ENCODE results near the gene MEIS2. TPM values are rescaled to one million over a fixed set of nuclear protein-coding genes. Genes with fewer than 3 reads are reported as not detected.

MEIS2 gene
- total RNA-seq: under 1 TPM in 2 of 5 donors, not detected in 3; 0.38 to 0.54 TPM
- total RNA-seq (2013): 0.31 TPM
- total RNA-seq: 0 to 0.18 (median 0) reads per million in 29 experiments

DNA sequence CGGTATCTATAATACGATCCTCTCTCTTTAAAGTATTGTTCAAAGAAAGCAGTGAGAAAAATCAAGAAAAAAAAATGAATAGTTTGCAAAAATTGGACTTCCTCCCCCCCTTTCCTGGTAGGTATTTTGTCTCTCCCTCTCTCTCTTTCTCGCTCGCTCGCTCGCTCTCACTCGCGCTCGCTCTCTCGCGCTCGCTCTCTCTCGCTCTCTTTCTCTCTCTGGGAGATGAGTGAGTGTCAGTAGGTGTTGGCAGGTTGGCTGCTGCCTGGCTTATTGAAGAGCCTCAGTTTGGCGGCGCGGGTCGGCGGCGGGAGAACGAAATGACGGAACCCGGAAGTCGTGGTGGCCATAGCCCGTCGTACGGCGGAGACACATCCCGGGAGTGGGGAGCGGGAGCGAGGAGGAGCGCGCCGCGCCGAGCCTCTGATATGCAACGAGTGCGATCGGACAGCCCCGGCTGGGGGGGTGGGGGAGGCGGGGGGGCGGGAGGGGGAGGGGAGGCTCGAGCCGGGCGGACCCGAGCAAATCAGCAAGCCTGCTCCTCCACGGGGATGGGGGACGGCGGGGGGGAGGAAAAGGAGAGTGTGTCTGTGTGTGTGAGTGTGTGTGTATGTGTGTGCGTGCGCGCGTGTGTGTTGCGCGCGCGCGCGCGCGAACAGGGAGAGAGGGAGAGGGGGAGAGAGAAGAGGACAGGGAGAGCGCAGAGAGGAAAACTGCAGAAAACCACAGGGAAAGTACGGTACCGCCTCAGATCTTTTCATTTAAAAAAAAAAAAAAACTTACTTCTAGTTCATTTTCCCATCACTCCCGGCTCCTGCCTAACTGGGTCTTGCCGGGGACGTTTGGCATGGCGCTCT lies at the start of gene MEIS2:
MEIS2 (minus strand) TSS at position 441 of the 857 bp plus-strand sequence. CDS start 1,083 bp downstream, outside the sequence.
- Histone ChIP-seq H3K36me3 (ENCODE audit: control insufficient read depth in 2 of 2, extremely low read depth in 1 of 2, insufficient read depth in 1 of 2, low read length in 1 of 2) (no peaks in the 10 kb centered on the region), H3K27ac (ENCODE audit: low read length) (no peak within 1 kb of the TSS), H3K27me3 (replicated peaks in 1 of 2; ENCODE audit: control insufficient read depth in 2 of 2, extremely low read depth in 1 of 2, insufficient read depth in 2 of 2, low read length in 1 of 2) (peaks cover 26 to 84% of the 10 kb centered on the region in 2 experiments), H3K4me3 (ENCODE audit: control insufficient read depth in 1 of 2, extremely low read depth in 1 of 2, low read length in 1 of 2) (peak within 1 kb of the TSS; percentile 59 to 83), H3K9me3 (no peaks in the 10 kb centered on the region), H3K4me1 (ENCODE audit: control insufficient read depth in 1 of 2, extremely low read depth in 1 of 2, insufficient read depth in 2 of 2, low read length in 2 of 2) (peaks cover 17 to 52% of the 10 kb centered on the region in 2 experiments)
- peaks cover 0 to 11% (median 7%) of the 10 kb centered on the region in 3 donors for H3K9me3 Mint-ChIP-seq
- peak within 1 kb of the TSS; percentile 3 to 31 for H3K27ac Mint-ChIP-seq
- peaks cover 62 to 85% of the 10 kb centered on the region in 2 donors for H3K27me3 Mint-ChIP-seq
- CTCF ChIA-PET: no interaction called here
- H3K4me3 Mint-ChIP-seq: peak within 1 kb of the TSS; percentile 87 to 88 (median 87)
- peaks cover 3% of the 10 kb centered on the region for H3K36me3 Mint-ChIP-seq
- WGBS (ENCODE audit: insufficient coverage): 0% methylated on average over 14 of the region's 67 CpGs
- POLR2A ChIA-PET: interaction anchor here in 1 of 2 donors (0.6 kb wide), 1 partner anchor 1864 kb away, joined by 8 read pairs; no protein-coding TSS in a partner anchor
- H3K4me1 Mint-ChIP-seq: peaks cover 42 to 58% (median 56%) of the 10 kb centered on the region in 3 donors
- ATAC-seq (replicated peaks in 1 of 4) (peak in 3 of 4 experiments; percentile 29 to 45 (median 40)), DNase-seq (peak in 8 of 35 experiments; percentile 12 to 37 (median 19))

DNA sequence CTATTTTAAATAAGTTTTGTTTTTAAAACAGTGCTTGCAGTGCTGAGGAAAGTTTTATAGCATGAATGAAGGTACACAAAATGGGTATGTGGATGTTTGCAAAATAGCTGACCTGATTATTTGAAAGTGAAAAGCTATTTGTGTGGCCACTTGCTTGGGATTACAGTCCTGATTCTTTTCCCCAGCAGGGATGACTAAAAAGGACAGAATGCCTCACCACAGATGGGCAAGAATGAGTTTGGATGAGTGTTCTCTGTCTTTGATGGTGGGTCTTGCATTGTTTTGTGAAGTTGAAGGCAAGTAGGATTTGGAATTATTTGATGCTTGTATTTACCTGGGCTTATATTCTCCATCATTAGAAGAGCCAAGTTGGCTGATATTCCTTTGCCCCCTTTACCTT lies 48.8 kb upstream of the MEIS2 start:
- Histone ChIP-seq H3K9me3 (no peaks in the 10 kb centered on the region), H3K27me3 (replicated peaks in 1 of 2; ENCODE audit: control insufficient read depth in 2 of 2, extremely low read depth in 1 of 2, insufficient read depth in 2 of 2, low read length in 1 of 2) (no peaks in the 10 kb centered on the region), H3K4me3 (ENCODE audit: control insufficient read depth in 1 of 2, extremely low read depth in 1 of 2, low read length in 1 of 2) (no peak overlapping the region), H3K27ac (ENCODE audit: low read length) (no peak overlapping the region), H3K4me1 (ENCODE audit: control insufficient read depth in 1 of 2, extremely low read depth in 1 of 2, insufficient read depth in 2 of 2, low read length in 2 of 2) (no peaks in the 10 kb centered on the region), H3K36me3 (ENCODE audit: control insufficient read depth in 2 of 2, extremely low read depth in 1 of 2, insufficient read depth in 1 of 2, low read length in 1 of 2) (no peaks in the 10 kb centered on the region)
- DNase-seq: no peak
- no peaks in the 10 kb centered on the region for H3K9me3 Mint-ChIP-seq
- H3K27me3 Mint-ChIP-seq: peaks cover 0 to 5% of the 10 kb centered on the region in 2 donors
- ChIA-PET CTCF (no interaction called here), POLR2A (no interaction called here)
- no peaks in the 10 kb centered on the region for H3K36me3 Mint-ChIP-seq
- ATAC-seq (replicated peaks in 1 of 4): no peak
- H3K4me3 Mint-ChIP-seq: no peak overlapping the region
- H3K27ac Mint-ChIP-seq: no peak overlapping the region
- H3K4me1 Mint-ChIP-seq: no peaks in the 10 kb centered on the region

DNA sequence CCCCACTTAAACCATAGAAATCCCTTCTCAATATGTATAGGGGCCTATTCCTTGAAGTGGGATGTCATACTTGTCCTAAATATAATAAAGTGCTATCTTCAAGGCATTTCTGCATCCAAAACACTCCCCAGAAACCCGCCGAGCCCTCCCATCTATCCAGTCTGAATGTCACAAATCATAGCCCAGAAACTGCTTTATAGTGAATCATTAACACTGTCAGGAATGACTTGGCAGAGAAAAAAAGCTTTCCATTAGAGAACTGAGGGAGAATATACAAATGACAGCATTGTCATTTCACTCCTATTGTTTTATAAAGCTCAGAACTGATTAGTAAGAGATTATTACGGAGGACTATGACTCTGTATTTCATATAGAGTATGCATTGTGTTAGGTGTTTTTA lies 48.4 kb upstream of the MEIS2 start:
- ATAC-seq (replicated peaks in 1 of 4) (no peak), DNase-seq (no peak)
- Histone ChIP-seq H3K4me1 (ENCODE audit: control insufficient read depth in 1 of 2, extremely low read depth in 1 of 2, insufficient read depth in 2 of 2, low read length in 2 of 2) (no peaks in the 10 kb centered on the region), H3K27ac (ENCODE audit: low read length) (no peak overlapping the region), H3K36me3 (ENCODE audit: control insufficient read depth in 2 of 2, extremely low read depth in 1 of 2, insufficient read depth in 1 of 2, low read length in 1 of 2) (no peaks in the 10 kb centered on the region), H3K27me3 (replicated peaks in 1 of 2; ENCODE audit: control insufficient read depth in 2 of 2, extremely low read depth in 1 of 2, insufficient read depth in 2 of 2, low read length in 1 of 2) (no peaks in the 10 kb centered on the region), H3K4me3 (ENCODE audit: control insufficient read depth in 1 of 2, extremely low read depth in 1 of 2, low read length in 1 of 2) (no peak overlapping the region), H3K9me3 (no peaks in the 10 kb centered on the region)
- no peaks in the 10 kb centered on the region for H3K36me3 Mint-ChIP-seq
- H3K4me1 Mint-ChIP-seq: no peaks in the 10 kb centered on the region
- CTCF ChIA-PET: no interaction called here
- no peak overlapping the region for H3K4me3 Mint-ChIP-seq
- no peak overlapping the region for H3K27ac Mint-ChIP-seq
- WGBS (ENCODE audit: insufficient coverage): no CpG with 5 or more reads among the region's 3 CpGs
- no peaks in the 10 kb centered on the region for H3K9me3 Mint-ChIP-seq
- POLR2A ChIA-PET: no interaction called here
- H3K27me3 Mint-ChIP-seq: peaks cover 0 to 5% of the 10 kb centered on the region in 2 donors

DNA sequence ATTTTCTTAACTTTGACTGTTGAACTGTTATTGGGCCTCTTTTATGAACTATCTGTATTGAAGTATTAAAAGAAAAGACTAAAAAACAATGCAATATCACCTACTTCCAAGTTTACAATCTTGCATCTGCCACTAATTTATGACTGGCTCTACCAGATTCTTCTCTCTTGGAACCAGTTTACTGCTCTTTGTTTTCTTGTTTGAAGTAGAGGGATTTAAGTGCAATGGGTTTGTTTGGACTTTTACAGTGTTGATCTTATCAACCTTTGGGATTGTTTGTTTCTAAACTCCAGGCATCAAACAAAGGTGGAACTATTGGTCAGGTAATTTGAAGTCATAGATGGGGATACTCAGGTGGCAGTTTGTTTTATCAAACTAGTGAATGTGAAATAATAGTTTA lies 43.0 kb upstream of the MEIS2 start:
- Mint-ChIP-seq H3K27ac (no peak overlapping the region), H3K27me3 (peaks cover 0 to 8% of the 10 kb centered on the region in 2 donors), H3K4me1 (no peaks in the 10 kb centered on the region), H3K9me3 (no peaks in the 10 kb centered on the region), H3K4me3 (no peak overlapping the region), H3K36me3 (no peaks in the 10 kb centered on the region)
- Histone ChIP-seq H3K9me3 (no peaks in the 10 kb centered on the region), H3K36me3 (ENCODE audit: control insufficient read depth in 2 of 2, extremely low read depth in 1 of 2, insufficient read depth in 1 of 2, low read length in 1 of 2) (no peaks in the 10 kb centered on the region), H3K27me3 (replicated peaks in 1 of 2; ENCODE audit: control insufficient read depth in 2 of 2, extremely low read depth in 1 of 2, insufficient read depth in 2 of 2, low read length in 1 of 2) (peaks cover 0 to 4% of the 10 kb centered on the region in 2 experiments), H3K27ac (ENCODE audit: low read length) (no peak overlapping the region), H3K4me1 (ENCODE audit: control insufficient read depth in 1 of 2, extremely low read depth in 1 of 2, insufficient read depth in 2 of 2, low read length in 2 of 2) (no peaks in the 10 kb centered on the region), H3K4me3 (ENCODE audit: control insufficient read depth in 1 of 2, extremely low read depth in 1 of 2, low read length in 1 of 2) (no peak overlapping the region)
- ATAC-seq (replicated peaks in 1 of 4): no peak
- no peak for DNase-seq
- CTCF ChIA-PET: no interaction called here
- POLR2A ChIA-PET: no interaction called here

DNA sequence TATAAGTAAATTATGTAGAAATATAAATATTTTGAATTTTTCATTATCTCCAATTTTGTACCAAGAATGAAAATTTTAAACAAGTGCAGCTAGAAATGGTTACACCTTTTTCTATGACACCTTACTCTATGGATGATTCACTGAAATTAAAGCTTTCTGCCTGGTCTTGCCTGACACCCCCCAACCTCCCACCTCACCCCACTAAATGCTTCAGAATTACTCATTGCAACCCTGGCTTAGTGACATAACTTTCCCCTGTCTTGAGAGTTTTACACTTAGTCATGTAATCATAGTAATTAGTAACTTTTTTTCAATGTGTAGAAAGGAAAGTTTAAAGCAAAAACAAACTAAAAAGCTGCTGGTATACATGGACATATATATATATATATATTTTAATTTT lies 42.0 kb upstream of the MEIS2 start:
- Mint-ChIP-seq H3K4me3 (no peak overlapping the region), H3K27ac (no peak overlapping the region), H3K4me1 (no peaks in the 10 kb centered on the region), H3K36me3 (no peaks in the 10 kb centered on the region), H3K27me3 (peaks cover 4 to 8% of the 10 kb centered on the region in 2 donors), H3K9me3 (no peaks in the 10 kb centered on the region)
- no peaks in the 10 kb centered on the region for H3K4me1 ChIP-seq (ENCODE audit: control insufficient read depth in 1 of 2, extremely low read depth in 1 of 2, insufficient read depth in 2 of 2, low read length in 2 of 2)
- H3K9me3 ChIP-seq: no peaks in the 10 kb centered on the region
- POLR2A ChIA-PET: no interaction called here
- H3K27me3 ChIP-seq (replicated peaks in 1 of 2; ENCODE audit: control insufficient read depth in 2 of 2, extremely low read depth in 1 of 2, insufficient read depth in 2 of 2, low read length in 1 of 2): peaks cover 0 to 4% of the 10 kb centered on the region in 2 experiments
- no peak for ATAC-seq (replicated peaks in 1 of 4)
- no peak overlapping the region for H3K4me3 ChIP-seq (ENCODE audit: control insufficient read depth in 1 of 2, extremely low read depth in 1 of 2, low read length in 1 of 2)
- H3K36me3 ChIP-seq (ENCODE audit: control insufficient read depth in 2 of 2, extremely low read depth in 1 of 2, insufficient read depth in 1 of 2, low read length in 1 of 2): no peaks in the 10 kb centered on the region
- DNase-seq: no peak
- H3K27ac ChIP-seq (ENCODE audit: low read length): no peak overlapping the region
- CTCF ChIA-PET: no interaction called here

DNA sequence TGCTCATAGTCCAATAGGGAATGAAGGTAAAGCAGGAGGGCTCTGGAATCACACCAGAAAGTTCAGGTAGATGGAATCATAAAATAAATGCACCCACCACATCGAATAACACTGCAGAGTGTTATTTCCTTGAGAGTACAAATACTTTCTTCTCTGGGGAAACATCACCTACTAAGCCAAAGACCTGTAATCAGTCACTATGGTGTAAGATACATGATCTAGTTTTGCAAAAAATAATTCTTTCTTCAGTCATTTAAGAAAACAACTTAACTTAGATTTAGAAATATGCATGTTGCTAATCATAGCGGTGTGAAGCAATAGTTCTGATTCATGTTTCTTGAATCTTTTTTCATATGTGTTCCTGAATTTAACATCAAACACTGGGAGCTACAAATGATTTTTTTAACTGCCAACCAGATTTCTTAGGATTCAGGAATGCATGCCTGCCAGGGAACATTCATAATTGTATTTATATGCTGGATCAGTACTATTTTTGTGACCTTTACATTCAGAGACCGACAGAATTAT lies 40.2 kb upstream of the MEIS2 start:
- POLR2A ChIA-PET: no interaction called here
- Mint-ChIP-seq H3K9me3 (no peaks in the 10 kb centered on the region), H3K36me3 (no peaks in the 10 kb centered on the region), H3K4me3 (no peak overlapping the region), H3K4me1 (no peaks in the 10 kb centered on the region), H3K27ac (no peak overlapping the region), H3K27me3 (peaks cover 8 to 13% of the 10 kb centered on the region in 2 donors)
- Histone ChIP-seq H3K4me1 (ENCODE audit: control insufficient read depth in 1 of 2, extremely low read depth in 1 of 2, insufficient read depth in 2 of 2, low read length in 2 of 2) (no peaks in the 10 kb centered on the region), H3K9me3 (no peaks in the 10 kb centered on the region), H3K27ac (ENCODE audit: low read length) (no peak overlapping the region), H3K36me3 (ENCODE audit: control insufficient read depth in 2 of 2, extremely low read depth in 1 of 2, insufficient read depth in 1 of 2, low read length in 1 of 2) (no peaks in the 10 kb centered on the region), H3K4me3 (ENCODE audit: control insufficient read depth in 1 of 2, extremely low read depth in 1 of 2, low read length in 1 of 2) (no peak overlapping the region), H3K27me3 (replicated peaks in 1 of 2; ENCODE audit: control insufficient read depth in 2 of 2, extremely low read depth in 1 of 2, insufficient read depth in 2 of 2, low read length in 1 of 2) (peaks cover 0 to 4% of the 10 kb centered on the region in 2 experiments)
- CTCF ChIA-PET: interaction anchor here in 1 of 2 donors (0.6 to 1.3 kb wide), 2 partner anchors 11 to 824 kb away, joined by 3 to 4 read pairs; no protein-coding TSS in a partner anchor
- ATAC-seq (replicated peaks in 1 of 4): no peak
- DNase-seq: no peak
- no CpG with 5 or more reads among the region's 3 CpGs for WGBS (ENCODE audit: insufficient coverage)

Measured in T-cell (primary cell).